HepG2 (cell line): Measurements from ENCODE around the gene MYL4. TPM values are rescaled to one million over a fixed set of nuclear protein-coding genes. Genes with fewer than 3 reads are reported as not detected.

Source experiments
- ARHGAP35 ChIP-seq: sonication (generic); formaldehyde crosslinking; IDR thresholded peaks from 2 replicates; pipeline ENCODE4 v1.9.0; 2022; ENCODE audit warnings: mild to moderate bottlenecking, inconsistent platforms, moderate library complexity, missing genetic modification reagents, borderline replicate concordance
- ATF7-NPFF ChIP-seq: sonication (generic); formaldehyde crosslinking; IDR thresholded peaks from 2 replicates; pipeline ENCODE4 v1.8.1; 2023; ENCODE audit warnings: mild to moderate bottlenecking, low read depth, missing genetic modification reagents, moderate library complexity
- BORCS8-MEF2B ChIP-seq: sonication (generic); formaldehyde crosslinking; IDR thresholded peaks from 2 replicates; pipeline ENCODE4 v1.8.0; 2022; ENCODE audit warnings: mild to moderate bottlenecking, missing genetic modification reagents
- FOXA1 ChIP-seq, 2 experiments: fragments of 450-650 bp in 1 of 2; sonication (generic) in 1 of 2; formaldehyde crosslinking in 1 of 2; IDR thresholded peaks; 2 replicates each; pipeline versions ENCODE4 v1.4.0 to v1.6.1; 2016 to 2020; ENCODE audit warnings: missing genetic modification reagents in 1 of 2
- IRF2 ChIP-seq: IDR thresholded peaks from 2 replicates; pipeline ENCODE4 v1.6.1; 2018; ENCODE audit warnings: missing genetic modification reagents, missing compliant biosample characterization
- MLX ChIP-seq: IDR thresholded peaks from 2 replicates; pipeline ENCODE4 v1.6.1; 2016
- MYPOP ChIP-seq: sonication (generic); formaldehyde crosslinking; IDR thresholded peaks from 2 replicates; pipeline ENCODE4 v1.8.1; 2023; ENCODE audit warnings: mild to moderate bottlenecking, moderate library complexity, missing genetic modification reagents
- SALL1 ChIP-seq: sonication (generic); formaldehyde crosslinking; IDR thresholded peaks from 2 replicates; pipeline ENCODE4 v1.8.0; 2022; ENCODE audit warnings: mild to moderate bottlenecking, missing genetic modification reagents
- SMAD3 ChIP-seq: sonication (generic); formaldehyde crosslinking; IDR thresholded peaks from 2 replicates; pipeline ENCODE4 v1.4.0; 2020; ENCODE audit warnings: missing genetic modification reagents
- THYN1 ChIP-seq: sonication (generic); formaldehyde crosslinking; IDR thresholded peaks from 2 replicates; pipeline ENCODE4 v1.8.1; 2023; ENCODE audit warnings: low read depth, mild to moderate bottlenecking, moderate library complexity, missing genetic modification reagents, borderline replicate concordance
- ZMYM2 ChIP-seq: sonication (generic); formaldehyde crosslinking; IDR thresholded peaks from 2 replicates; pipeline ENCODE4 v1.8.0; 2022; ENCODE audit warnings: mild to moderate bottlenecking, missing genetic modification reagents
- ZNF280D ChIP-seq: sonication (generic); formaldehyde crosslinking; IDR thresholded peaks from 2 replicates; pipeline ENCODE4 v1.5.1; 2020; ENCODE audit warnings: mild to moderate bottlenecking, missing genetic modification reagents
- ZNF441 ChIP-seq: sonication (generic); formaldehyde crosslinking; IDR thresholded peaks from 2 replicates; pipeline ENCODE4 v1.7.0; 2021; ENCODE audit warnings: missing genetic modification reagents, borderline replicate concordance
- ZNF605 ChIP-seq: sonication (generic); formaldehyde crosslinking; IDR thresholded peaks from 2 replicates; pipeline ENCODE4 v1.8.0; 2022; ENCODE audit warnings: mild to moderate bottlenecking, missing genetic modification reagents
- ZNF614 ChIP-seq: IDR thresholded peaks from 2 replicates; pipeline ENCODE4 v1.6.1; 2018; ENCODE audit warnings: missing biosample characterization, missing genetic modification reagents, inconsistent platforms, borderline replicate concordance
- ZNF710 ChIP-seq: sonication (generic); formaldehyde crosslinking; IDR thresholded peaks from 2 replicates; pipeline ENCODE4 v1.5.0; 2020; ENCODE audit warnings: mild to moderate bottlenecking, missing genetic modification reagents, borderline replicate concordance
- ZNF724P ChIP-seq: sonication (generic); formaldehyde crosslinking; IDR thresholded peaks from 2 replicates; pipeline ENCODE4 v1.8.0; 2022; ENCODE audit warnings: missing genetic modification reagents, borderline replicate concordance
- ZNF841 ChIP-seq: sonication (generic); formaldehyde crosslinking; IDR thresholded peaks from 2 replicates; pipeline ENCODE4 v1.8.1; 2023; ENCODE audit warnings: missing genetic modification reagents, borderline replicate concordance
- ZNF878 ChIP-seq: sonication (generic); formaldehyde crosslinking; IDR thresholded peaks from 2 replicates; pipeline ENCODE4 v1.8.1; 2023; ENCODE audit warnings: mild to moderate bottlenecking, missing genetic modification reagents, moderate library complexity
- ZSCAN29 ChIP-seq: sonication (generic); formaldehyde crosslinking; conservative IDR thresholded peaks from 2 replicates; pipeline ENCODE4 v1.4.0; 2020; ENCODE audit warnings: mild to moderate bottlenecking, missing genetic modification reagents
- polyA plus RNA-seq, 8 experiments: library from polyadenylated mRNA; depleted of rRNA in 3 of 8; stranded (reverse) in 7 of 8; unstranded in 1 of 8; fragments of >200 nt; fragmentation: Illumina TruSeq in 4 of 8; extraction: Trizol in 4 of 8; gene quantifications; 2 replicates each; pipeline versions ENCODE4 v1.2.1 to v1.2.3, GENCODE V29; 2011 to 2016; ENCODE audit warnings: low read depth in 4 of 8, missing spikeins in 1 of 8, mixed read lengths in 1 of 8; ENCODE audit not compliant: insufficient read depth in 1 of 8
- total RNA-seq, 5 experiments: library from RNA; depleted of rRNA; stranded (reverse); fragments of >200 nt; fragmentation: Illumina TruSeq; extraction: Trizol; gene quantifications; 2 replicates each; pipeline ENCODE4 v1.2.3, GENCODE V29; 2016; ENCODE audit warnings: low read depth in 1 of 5
- TF ChIP-seq, protein P1 (sequence below): sonication (generic); formaldehyde crosslinking; IDR thresholded peaks from 2 replicates; pipeline ENCODE4 v1.4.0; 2020; ENCODE audit warnings: mild to moderate bottlenecking, missing genetic modification reagents

Gene MYL4
- total and polyA plus RNA-seq, 2 of the 13 experiments (the other 11 are each of a cell fraction or from before 2014, with no cell fraction given), result not detected

DNA sequence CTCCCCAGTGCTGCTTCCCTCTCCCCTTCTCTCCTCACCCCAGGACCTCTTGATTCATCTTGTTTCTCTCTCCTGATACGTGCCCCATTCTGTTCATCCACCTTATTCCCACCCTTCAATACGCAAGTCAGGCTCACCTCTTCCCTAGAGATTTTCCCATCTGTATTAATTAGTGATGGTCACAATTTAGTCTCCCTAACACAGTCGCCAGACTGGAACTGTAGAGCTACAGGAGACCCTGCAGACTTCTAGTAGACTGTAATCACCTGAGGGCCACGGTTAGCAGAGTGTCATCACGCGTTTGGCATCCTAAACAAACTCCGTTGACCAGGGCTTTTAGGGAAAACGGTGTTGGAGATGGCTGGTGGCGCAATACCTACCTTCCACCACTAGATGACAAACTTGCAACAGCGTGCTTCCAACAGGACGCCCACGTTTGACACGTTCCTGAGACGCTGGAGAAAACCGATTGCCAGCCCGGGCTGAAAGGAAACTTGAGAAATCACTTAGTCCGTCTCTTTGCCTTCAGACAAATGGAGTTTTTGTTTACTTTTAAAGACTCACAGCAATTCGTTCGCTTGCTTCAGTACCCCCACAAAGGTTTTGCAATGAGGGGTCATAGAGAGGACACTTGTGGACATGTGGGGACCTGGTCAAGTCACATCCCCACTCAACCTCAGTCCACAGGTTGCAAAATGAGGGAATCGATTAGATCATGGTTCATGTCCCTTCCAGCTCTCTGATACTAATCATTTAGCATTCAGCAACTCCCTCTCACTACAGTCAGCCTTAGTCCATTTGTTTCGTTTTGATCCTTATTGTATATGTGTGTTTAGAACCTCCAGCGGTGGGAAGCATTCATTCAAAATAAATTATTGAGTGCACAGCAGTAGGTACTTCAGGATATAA, 20.6 kb downstream of the MYL4 start (continued):
- TF ChIP-seq ZNF710 (CRISPR knock-in tag) (0 out of 2 replicates have a peak, but pooled peaks have one; percentile 44), ZNF724P (no peak), ARHGAP35 (no peak), ZNF878 (CRISPR knock-in tag) (no peak), ZMYM2 (CRISPR knock-in tag) (peak; percentile 78; the same call in 1 of the 2 replicates), SALL1 (peak; percentile 83), IRF2 (CRISPR knock-in tag) (peak; percentile 78; the same call in 1 of the 2 replicates), ZNF605 (CRISPR knock-in tag) (peak; percentile 90), ZNF280D (CRISPR knock-in tag) (peak; percentile 64; the same call in 1 of the 2 replicates), MYPOP (CRISPR knock-in tag) (0 out of 2 replicates have a peak, but pooled peaks have one; percentile 72), ZNF841 (CRISPR knock-in tag) (no peak), ZSCAN29 (CRISPR knock-in tag) (0 out of 2 replicates have a peak, but pooled peaks have one; percentile 69), ZNF441 (peak; percentile 96), ATF7-NPFF (CRISPR knock-in tag) (no peak), FOXA1 (IDR thresholded peaks at IDR 0.05) (no peak), FOXA1 (CRISPR knock-in tag; IDR thresholded peaks at IDR 0.05) (0 out of 2 replicates have a peak, but pooled peaks have one; percentile 20), MLX (CRISPR knock-in tag) (peak; percentile 60; the same call in 1 of the 2 replicates), THYN1 (CRISPR knock-in tag) (no peak), BORCS8-MEF2B (CRISPR knock-in tag) (peak; percentile 77; the same call in 1 of the 2 replicates), SMAD3 (CRISPR knock-in tag) (peak; percentile 47; the same call in 1 of the 2 replicates), ZNF614 (CRISPR knock-in tag) (peak; percentile 61; the same call in 1 of the 2 replicates)
- TF ChIP-seq, protein P1, sequence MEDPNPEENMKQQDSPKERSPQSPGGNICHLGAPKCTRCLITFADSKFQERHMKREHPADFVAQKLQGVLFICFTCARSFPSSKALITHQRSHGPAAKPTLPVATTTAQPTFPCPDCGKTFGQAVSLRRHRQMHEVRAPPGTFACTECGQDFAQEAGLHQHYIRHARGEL (CRISPR knock-in tag), result 0 out of 2 replicates have a peak, but pooled peaks have one; percentile 21
